GM12872 (cell line): ENCODE data around the gene CNTN2.

Experiments
- TF ChIP-seq, protein P1 (sequence below): IDR thresholded peaks from 3 replicates; pipeline ENCODE4 v1.5.1; 2011; ENCODE audit warnings: low read depth, mild to moderate bottlenecking, low read length, moderate library complexity; ENCODE audit not compliant: insufficient read depth

Gene CNTN2

GRCh38 chr1:205047764-205048231 lies 4.8 kb downstream of the CNTN2 start:
- TF ChIP-seq, protein P1, sequence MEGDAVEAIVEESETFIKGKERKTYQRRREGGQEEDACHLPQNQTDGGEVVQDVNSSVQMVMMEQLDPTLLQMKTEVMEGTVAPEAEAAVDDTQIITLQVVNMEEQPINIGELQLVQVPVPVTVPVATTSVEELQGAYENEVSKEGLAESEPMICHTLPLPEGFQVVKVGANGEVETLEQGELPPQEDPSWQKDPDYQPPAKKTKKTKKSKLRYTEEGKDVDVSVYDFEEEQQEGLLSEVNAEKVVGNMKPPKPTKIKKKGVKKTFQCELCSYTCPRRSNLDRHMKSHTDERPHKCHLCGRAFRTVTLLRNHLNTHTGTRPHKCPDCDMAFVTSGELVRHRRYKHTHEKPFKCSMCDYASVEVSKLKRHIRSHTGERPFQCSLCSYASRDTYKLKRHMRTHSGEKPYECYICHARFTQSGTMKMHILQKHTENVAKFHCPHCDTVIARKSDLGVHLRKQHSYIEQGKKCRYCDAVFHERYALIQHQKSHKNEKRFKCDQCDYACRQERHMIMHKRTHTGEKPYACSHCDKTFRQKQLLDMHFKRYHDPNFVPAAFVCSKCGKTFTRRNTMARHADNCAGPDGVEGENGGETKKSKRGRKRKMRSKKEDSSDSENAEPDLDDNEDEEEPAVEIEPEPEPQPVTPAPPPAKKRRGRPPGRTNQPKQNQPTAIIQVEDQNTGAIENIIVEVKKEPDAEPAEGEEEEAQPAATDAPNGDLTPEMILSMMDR, result no peak

GRCh38 chr1:205048382-205048781 lies 5.4 kb downstream of the CNTN2 start:
- TF ChIP-seq, protein P1, result no peak

GRCh38 chr1:205049479-205049878 lies 6.5 kb downstream of the CNTN2 start:
- TF ChIP-seq, protein P1, result no peak

DNA sequence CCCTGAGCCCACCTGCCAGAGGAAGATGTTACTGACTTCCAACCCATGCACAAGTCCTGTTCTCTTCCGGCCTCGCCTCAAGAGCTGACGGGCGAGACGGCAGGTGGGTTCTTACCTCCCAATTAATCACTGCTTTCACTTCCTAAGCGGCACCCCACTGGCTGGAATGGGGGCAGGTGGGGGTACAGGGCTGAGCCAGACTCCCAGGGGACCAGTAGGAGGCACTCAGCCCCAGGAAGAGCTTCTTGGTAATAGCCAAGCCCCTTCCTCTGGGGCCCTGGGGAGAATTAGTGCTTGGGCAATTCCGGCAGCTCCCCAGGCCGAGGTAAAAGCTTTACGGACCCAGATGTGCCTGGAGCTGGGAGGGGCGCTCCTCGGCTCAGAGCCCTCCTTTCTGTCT lies 9.7 kb downstream of the CNTN2 start:
- TF ChIP-seq, protein P1, result no peak

DNA sequence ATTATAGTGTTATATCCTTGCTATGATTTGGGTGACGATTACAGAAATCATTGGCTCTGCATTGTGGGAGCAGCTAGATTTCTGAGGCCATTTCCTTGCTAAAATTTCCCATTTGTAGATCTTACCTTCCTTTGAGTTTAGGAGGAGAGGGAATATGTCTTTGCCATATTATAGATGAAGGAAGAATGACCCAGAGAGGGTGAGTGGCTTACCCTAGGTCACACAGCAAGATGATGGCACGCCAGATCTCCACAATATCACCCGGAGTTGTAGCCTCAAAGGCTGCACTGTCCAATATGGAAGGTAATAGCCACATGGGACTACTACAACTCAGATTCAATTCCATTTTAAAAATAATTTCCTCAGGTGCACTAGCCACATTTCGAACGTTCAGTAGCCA lies 10.3 kb downstream of the CNTN2 start:
- TF ChIP-seq, protein P1, result no peak

DNA sequence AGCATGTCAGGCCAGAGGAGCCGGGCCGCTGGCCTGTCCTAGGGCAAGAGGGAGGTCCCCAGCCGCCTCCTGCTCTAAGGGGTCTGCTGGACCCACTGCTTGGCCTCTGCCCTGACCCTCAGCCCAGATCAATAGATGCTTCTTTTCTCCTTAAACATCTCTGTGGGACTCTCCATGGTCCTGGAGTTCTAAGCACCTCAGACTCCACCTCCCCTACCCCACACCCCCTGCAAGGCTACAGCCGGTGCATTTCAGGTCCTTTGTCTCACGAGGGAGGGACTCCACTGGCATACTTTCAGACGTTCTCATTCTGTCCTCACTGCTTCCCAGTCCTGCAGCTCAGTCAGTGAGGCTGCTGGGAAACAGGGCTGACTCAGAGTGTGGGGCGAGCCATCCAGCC lies 11.0 kb downstream of the CNTN2 start:
- TF ChIP-seq, protein P1, result no peak

GRCh38 chr1:205056188-205056611 lies 13.2 kb downstream of the CNTN2 start:
- TF ChIP-seq, protein P1, result no peak

GRCh38 chr1:205056956-205057568 lies 14.1 kb downstream of the CNTN2 start:
- TF ChIP-seq, protein P1, result no peak
